GM21825 (cell line): ENCODE data around the gene ERICH4.
A peak's percentile ranks its signal among the peaks of the same experiment; 100 is the strongest.
"Not testable (repeated sequence)": the region's sequence is repeated elsewhere in the genome, so short reads cannot be mapped to it uniquely, and the experiment has no call there.

Source experiments
- ATAC-seq: cut with Tn5 transposase; IDR thresholded peaks from one replicate; pipeline ENCODE4 v1.9.1; 2021; ENCODE audit warnings: mild to moderate bottlenecking, moderate library complexity; ENCODE audit not compliant: unreplicated experiment

The ERICH4 gene

GRCh38 chr19:41434450-41434849 lies 8.5 kb upstream of the ERICH4 start:
- no peak for ATAC-seq

GRCh38 chr19:41435376-41435775 lies 7.6 kb upstream of the ERICH4 start:
- not testable (repeated sequence) for ATAC-seq

- ATAC-seq: no peak
Observed at GRCh38 chr19:41435936-41436673, 6.9 kb upstream of the ERICH4 start.

- ATAC-seq: no peak
Observed at GRCh38 chr19:41436674-41436951, 6.3 kb upstream of the ERICH4 start.

GRCh38 chr19:41437944-41438574 lies 4.9 kb upstream of the ERICH4 start:
- ATAC-seq: no peak

- ATAC-seq: peak; percentile 83
Observed at GRCh38 chr19:41439441-41440222, 3.3 kb upstream of the ERICH4 start, which contains the start of gene DMAC2. Gene DMAC2, minus strand, starts transcription at chr19:41439912. Its CDS starts 13 bp downstream, at chr19:41439899.

GRCh38 chr19:41441321-41441945 lies 1.5 kb upstream of the ERICH4 start:
- no peak for ATAC-seq

GRCh38 chr19:41443813-41444455 lies 978 bp downstream of the ERICH4 start:
- no peak for ATAC-seq

GRCh38 chr19:41445575-41445974 lies 2.6 kb downstream of the ERICH4 start:
- no peak for ATAC-seq

- no peak for ATAC-seq
Observed at GRCh38 chr19:41447732-41448332, 4.9 kb downstream of the ERICH4 start.

- ATAC-seq: no peak
Observed at GRCh38 chr19:41449079-41449864, 6.3 kb downstream of the ERICH4 start.

GRCh38 chr19:41449865-41450178 lies 6.9 kb downstream of the ERICH4 start:
- ATAC-seq: no peak

GRCh38 chr19:41452584-41453275 lies 9.8 kb downstream of the ERICH4 start:
- ATAC-seq: no peak

- ATAC-seq: no peak
Observed at GRCh38 chr19:41455936-41456335, 13.0 kb downstream of the ERICH4 start.

- ATAC-seq: no peak
Observed at GRCh38 chr19:41456342-41456918, 13.5 kb downstream of the ERICH4 start.

GRCh38 chr19:41457241-41457640 lies 14.3 kb downstream of the ERICH4 start:
- ATAC-seq: no peak

GRCh38 chr19:41462497-41462896 lies 19.5 kb downstream of the ERICH4 start:
- ATAC-seq: no peak

GRCh38 chr19:41463257-41464256 lies 20.6 kb downstream of the ERICH4 start:
- ATAC-seq: not testable (repeated sequence)
